Dendritic cell treated with granulocyte-macrophage colony-stimulating factor and Interleukin-4, amounts not matched to agents 40 ng/mL and 50 ng/mL, for 4 days (primary cell): ENCODE results near the gene SRCAP.
"Not testable (repeated sequence)": the region's sequence is repeated elsewhere in the genome, so short reads cannot be mapped to it uniquely, and the experiment has no call there.

ENCODE experiments used
- H3K27ac Mint-ChIP-seq: one replicate; pipeline ENCODE4 v1.8.0; 2022; ENCODE audit warnings: mild to moderate bottlenecking, mixed read lengths
- H3K27me3 Mint-ChIP-seq: one replicate; pipeline ENCODE4 v1.8.0; 2022; ENCODE audit warnings: mild to moderate bottlenecking, mixed read lengths
- H3K36me3 Mint-ChIP-seq: one replicate; pipeline ENCODE4 v1.8.0; 2022; ENCODE audit warnings: low read depth, mixed read lengths
- H3K4me1 Mint-ChIP-seq: one replicate; pipeline ENCODE4 v1.8.0; 2022; ENCODE audit warnings: low read depth, mixed read lengths
- H3K4me3 Mint-ChIP-seq: one replicate; pipeline ENCODE4 v1.8.0; 2022; ENCODE audit warnings: mild to moderate bottlenecking, moderate library complexity, mixed read lengths
- H3K9me3 Mint-ChIP-seq: one replicate; pipeline ENCODE4 v1.8.0; 2022; ENCODE audit warnings: mixed read lengths
- intact Hi-C: fragments of 100-400 bp; cut with micrococcal nuclease; formaldehyde crosslinking; loops from one replicate; pipeline ENCODE4 v1.15.0; 2022

The SRCAP gene

GRCh38 chr16:30669026-30669902 lies 29.7 kb upstream of the SRCAP start:
- no peaks in the 10 kb centered on the region for H3K27me3 Mint-ChIP-seq
- H3K27ac Mint-ChIP-seq: no peak overlapping the region
- H3K4me1 Mint-ChIP-seq: peaks cover 24% of the 10 kb centered on the region
- intact Hi-C loops: no loop called here
- H3K36me3 Mint-ChIP-seq: peaks cover 71% of the 10 kb centered on the region
- H3K4me3 Mint-ChIP-seq: no peak overlapping the region
- H3K9me3 Mint-ChIP-seq: no peaks in the 10 kb centered on the region

- H3K27ac Mint-ChIP-seq: peak overlapping the region; percentile 58
- H3K9me3 Mint-ChIP-seq: no peaks in the 10 kb centered on the region
- no peaks in the 10 kb centered on the region for H3K27me3 Mint-ChIP-seq
- peaks cover 19% of the 10 kb centered on the region for H3K4me1 Mint-ChIP-seq
- H3K36me3 Mint-ChIP-seq: peaks cover 62% of the 10 kb centered on the region
- H3K4me3 Mint-ChIP-seq: no peak overlapping the region
- intact Hi-C loops: no loop called here
Measured at GRCh38 chr16:30669903-30670824, 28.8 kb upstream of the SRCAP start.

DNA sequence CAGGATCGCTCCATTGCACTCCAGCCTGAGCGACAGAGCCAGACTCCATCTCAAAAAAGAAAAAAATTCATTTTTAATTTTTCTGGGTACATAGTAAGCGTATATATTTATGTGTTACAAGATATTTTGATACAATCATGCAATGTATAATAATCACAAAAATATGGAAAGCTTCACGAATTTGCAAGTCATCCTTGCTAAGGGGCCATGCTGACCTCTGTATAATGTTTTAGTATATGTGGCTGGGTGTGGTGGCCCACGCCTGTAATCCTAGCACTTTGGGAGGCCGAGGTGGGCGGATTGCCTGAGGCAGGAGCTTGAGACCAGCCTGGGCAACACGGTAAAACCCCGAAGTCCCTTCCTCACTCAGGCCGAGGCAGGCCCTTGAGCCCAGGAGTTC lies 23.8 kb upstream of the SRCAP start:
- peaks cover 12% of the 10 kb centered on the region for H3K36me3 Mint-ChIP-seq
- no peaks in the 10 kb centered on the region for H3K4me1 Mint-ChIP-seq
- H3K27me3 Mint-ChIP-seq: no peaks in the 10 kb centered on the region
- H3K27ac Mint-ChIP-seq: no peak overlapping the region
- H3K9me3 Mint-ChIP-seq: no peaks in the 10 kb centered on the region
- intact Hi-C loops: no loop called here
- no peak overlapping the region for H3K4me3 Mint-ChIP-seq

DNA sequence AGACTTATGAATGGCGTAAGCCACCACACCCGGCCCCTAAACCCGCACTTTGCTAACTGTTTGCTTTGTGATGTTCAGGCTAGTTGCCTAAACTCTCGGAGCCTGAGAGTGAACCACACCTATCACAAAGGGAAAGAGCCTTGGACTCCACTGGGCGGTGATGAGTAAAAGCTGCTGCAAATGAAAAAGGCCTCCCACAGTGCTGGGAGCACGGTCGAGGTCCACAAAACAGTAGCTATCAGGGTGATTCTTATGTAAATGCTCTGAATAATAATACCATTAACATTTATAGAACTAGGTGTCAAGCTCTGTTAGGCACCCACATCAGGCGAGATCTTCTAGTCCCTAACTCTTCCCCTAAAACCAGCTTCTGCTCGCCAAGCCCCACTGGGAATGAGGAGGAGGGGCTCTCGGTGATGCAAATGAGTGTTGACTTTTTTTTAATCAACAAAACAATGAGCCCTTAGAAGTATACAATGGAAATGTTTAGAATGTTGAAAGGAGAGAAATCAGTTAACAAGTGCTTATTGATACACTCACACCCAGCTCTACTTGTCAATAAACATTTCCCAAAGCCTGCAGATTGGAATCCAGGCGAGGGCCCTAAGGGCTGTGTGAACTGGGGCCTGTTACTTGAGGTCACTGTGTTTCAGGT lies 20.9 kb upstream of the SRCAP start:
- Mint-ChIP-seq H3K27me3 (peaks cover 5% of the 10 kb centered on the region), H3K36me3 (no peaks in the 10 kb centered on the region), H3K27ac (no peak overlapping the region), H3K4me3 (no peak overlapping the region), H3K4me1 (peaks cover 9% of the 10 kb centered on the region), H3K9me3 (no peaks in the 10 kb centered on the region)
- intact Hi-C loops: no loop called here

GRCh38 chr16:30678586-30678970 lies 20.4 kb upstream of the SRCAP start:
- H3K36me3 Mint-ChIP-seq: no peaks in the 10 kb centered on the region
- peaks cover 5% of the 10 kb centered on the region for H3K27me3 Mint-ChIP-seq
- H3K9me3 Mint-ChIP-seq: no peaks in the 10 kb centered on the region
- no peak overlapping the region for H3K27ac Mint-ChIP-seq
- no peak overlapping the region for H3K4me3 Mint-ChIP-seq
- intact Hi-C loops: no loop called here
- H3K4me1 Mint-ChIP-seq: peaks cover 9% of the 10 kb centered on the region

- no peaks in the 10 kb centered on the region for H3K9me3 Mint-ChIP-seq
- peaks cover 9% of the 10 kb centered on the region for H3K4me1 Mint-ChIP-seq
- H3K27ac Mint-ChIP-seq: no peak overlapping the region
- intact Hi-C loops: no loop called here
- no peak overlapping the region for H3K4me3 Mint-ChIP-seq
- H3K36me3 Mint-ChIP-seq: no peaks in the 10 kb centered on the region
- H3K27me3 Mint-ChIP-seq: peaks cover 5% of the 10 kb centered on the region
Measured at GRCh38 chr16:30680326-30680725, 18.6 kb upstream of the SRCAP start.

- H3K27ac Mint-ChIP-seq: no peak overlapping the region
- H3K27me3 Mint-ChIP-seq: no peaks in the 10 kb centered on the region
- peaks cover 20% of the 10 kb centered on the region for H3K4me1 Mint-ChIP-seq
- intact Hi-C loops: no loop called here
- no peaks in the 10 kb centered on the region for H3K36me3 Mint-ChIP-seq
- no peak overlapping the region for H3K4me3 Mint-ChIP-seq
- H3K9me3 Mint-ChIP-seq: no peaks in the 10 kb centered on the region
Measured at GRCh38 chr16:30688701-30689100, 10.3 kb upstream of the SRCAP start.

GRCh38 chr16:30691907-30692306 lies 7.1 kb upstream of the SRCAP start:
- intact Hi-C loops: loop anchor here (10.0 kb wide), 1 partner anchor 57 kb away; no protein-coding TSS in a partner anchor
- H3K9me3 Mint-ChIP-seq: no peaks in the 10 kb centered on the region
- H3K36me3 Mint-ChIP-seq: no peaks in the 10 kb centered on the region
- no peak overlapping the region for H3K4me3 Mint-ChIP-seq
- peaks cover 32% of the 10 kb centered on the region for H3K4me1 Mint-ChIP-seq
- H3K27me3 Mint-ChIP-seq: no peaks in the 10 kb centered on the region
- no peak overlapping the region for H3K27ac Mint-ChIP-seq

GRCh38 chr16:30692396-30693064 lies 6.4 kb upstream of the SRCAP start:
- Mint-ChIP-seq H3K4me1 (peaks cover 36% of the 10 kb centered on the region), H3K9me3 (no peaks in the 10 kb centered on the region), H3K27me3 (no peaks in the 10 kb centered on the region), H3K4me3 (no peak overlapping the region), H3K36me3 (no peaks in the 10 kb centered on the region), H3K27ac (peak overlapping the region; percentile 40)
- intact Hi-C loops: loop anchor here (10.0 kb wide), 1 partner anchor 58 kb away; no protein-coding TSS in a partner anchor

- Mint-ChIP-seq H3K4me3 (no peak overlapping the region), H3K4me1 (peaks cover 53% of the 10 kb centered on the region), H3K36me3 (peaks cover 22% of the 10 kb centered on the region), H3K27me3 (no peaks in the 10 kb centered on the region), H3K27ac (peak overlapping the region; percentile 33), H3K9me3 (no peaks in the 10 kb centered on the region)
- intact Hi-C loops: loop anchor here (10.0 kb wide), 1 partner anchor 60 kb away; no protein-coding TSS in a partner anchor
Measured at GRCh38 chr16:30694926-30695693, 3.9 kb upstream of the SRCAP start.

DNA sequence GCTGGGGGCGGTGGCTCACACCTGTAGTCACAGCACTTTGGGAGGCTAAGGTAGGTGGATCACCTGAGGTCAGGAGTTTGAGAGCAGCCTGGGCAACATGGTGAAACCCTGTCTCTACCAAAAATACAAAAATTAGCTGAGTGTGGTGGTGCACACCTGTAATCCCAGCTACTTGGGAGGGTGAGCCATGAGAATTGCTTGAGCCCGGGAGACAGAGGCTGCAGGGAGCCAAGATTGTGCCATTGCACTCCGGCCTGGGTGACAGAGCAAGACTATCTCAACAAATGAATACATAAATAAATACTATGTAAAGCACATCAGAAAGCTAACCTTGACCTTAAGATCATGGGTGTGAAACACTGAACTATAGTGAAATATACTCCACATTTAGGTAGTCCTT lies 2.3 kb upstream of the SRCAP start:
- Mint-ChIP-seq H3K36me3 (peaks cover 38% of the 10 kb centered on the region), H3K4me1 (peaks cover 58% of the 10 kb centered on the region)
- H3K4me3 Mint-ChIP-seq, H3K9me3 Mint-ChIP-seq, H3K27ac Mint-ChIP-seq, H3K27me3 Mint-ChIP-seq: not testable (repeated sequence)
- intact Hi-C loops: loop anchor here (10.0 kb wide), 1 partner anchor 62 kb away; no protein-coding TSS in a partner anchor

- Mint-ChIP-seq H3K27me3 (no peaks in the 10 kb centered on the region), H3K36me3 (peaks cover 46% of the 10 kb centered on the region), H3K9me3 (no peaks in the 10 kb centered on the region), H3K27ac (peak overlapping the region; percentile 100), H3K4me1 (peaks cover 50% of the 10 kb centered on the region), H3K4me3 (peak overlapping the region; percentile 79)
- intact Hi-C loops: loop anchor here (1.0 to 10.0 kb wide), 4 partner anchors 39 to 225 kb away; partner anchors contain the start of genes FBRS, FBXL19 and PRR14
Measured at GRCh38 chr16:30697264-30698138, 1.5 kb upstream of the SRCAP start.
